HG03575 (cell line): Measurements from ENCODE around the gene MORC3.
"Not testable (repeated sequence)": the region's sequence is repeated elsewhere in the genome, so short reads cannot be mapped to it uniquely, and the experiment has no call there.

Experiments used
- ATAC-seq: cut with Tn5 transposase; IDR thresholded peaks from one replicate; pipeline ENCODE4 v1.9.1; 2021; ENCODE audit not compliant: unreplicated experiment, insufficient number of reproducible peaks, low FRiP score; ENCODE audit errors: extremely low read depth

Gene MORC3

DNA sequence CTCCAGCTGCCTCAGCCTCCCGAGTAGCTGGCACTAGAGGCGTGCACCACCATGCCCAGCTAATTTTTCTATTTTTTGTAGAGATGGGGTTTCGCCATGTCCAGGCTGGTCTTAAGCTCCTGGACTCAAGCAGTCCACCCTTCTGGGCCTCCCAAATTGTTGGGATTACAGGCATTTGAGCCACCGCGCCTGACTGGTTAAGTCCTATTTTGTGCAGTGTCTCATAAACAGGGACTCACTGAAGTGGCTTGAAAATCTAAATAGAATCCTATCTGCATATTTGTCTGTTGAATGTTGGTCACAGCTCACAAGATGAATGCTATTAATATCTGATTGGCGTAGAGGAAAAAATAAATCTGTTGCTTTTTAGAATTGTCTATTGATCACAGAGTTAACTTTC is 59.3 kb downstream of the MORC3 start:
- no peak for ATAC-seq

GRCh38 chr21:36381841-36382589 is 62.0 kb downstream of the MORC3 start:
- no peak for ATAC-seq

DNA sequence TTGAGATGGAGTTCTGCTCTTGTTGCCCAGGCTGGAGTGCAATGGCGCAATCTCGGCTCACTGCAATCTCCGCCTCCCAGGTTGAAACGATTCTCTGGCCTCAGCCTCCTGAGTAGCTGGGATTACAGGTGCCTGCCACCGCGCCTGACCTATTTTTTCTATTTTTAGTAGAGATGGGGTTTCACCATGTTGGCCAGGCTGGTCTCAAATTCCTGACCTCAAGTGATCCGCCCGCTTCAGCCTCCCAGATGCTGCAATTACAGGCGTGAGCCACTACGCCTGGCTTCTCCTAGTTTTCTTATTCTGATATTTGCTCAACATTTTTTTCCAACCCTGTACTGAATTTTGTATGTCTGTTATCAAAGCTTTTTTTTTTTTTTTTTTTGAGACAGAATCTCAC is 62.7 kb downstream of the MORC3 start:
- not testable (repeated sequence) for ATAC-seq

- no peak for ATAC-seq
Measured at GRCh38 chr21:36384885-36385232, 64.9 kb downstream of the MORC3 start.

DNA sequence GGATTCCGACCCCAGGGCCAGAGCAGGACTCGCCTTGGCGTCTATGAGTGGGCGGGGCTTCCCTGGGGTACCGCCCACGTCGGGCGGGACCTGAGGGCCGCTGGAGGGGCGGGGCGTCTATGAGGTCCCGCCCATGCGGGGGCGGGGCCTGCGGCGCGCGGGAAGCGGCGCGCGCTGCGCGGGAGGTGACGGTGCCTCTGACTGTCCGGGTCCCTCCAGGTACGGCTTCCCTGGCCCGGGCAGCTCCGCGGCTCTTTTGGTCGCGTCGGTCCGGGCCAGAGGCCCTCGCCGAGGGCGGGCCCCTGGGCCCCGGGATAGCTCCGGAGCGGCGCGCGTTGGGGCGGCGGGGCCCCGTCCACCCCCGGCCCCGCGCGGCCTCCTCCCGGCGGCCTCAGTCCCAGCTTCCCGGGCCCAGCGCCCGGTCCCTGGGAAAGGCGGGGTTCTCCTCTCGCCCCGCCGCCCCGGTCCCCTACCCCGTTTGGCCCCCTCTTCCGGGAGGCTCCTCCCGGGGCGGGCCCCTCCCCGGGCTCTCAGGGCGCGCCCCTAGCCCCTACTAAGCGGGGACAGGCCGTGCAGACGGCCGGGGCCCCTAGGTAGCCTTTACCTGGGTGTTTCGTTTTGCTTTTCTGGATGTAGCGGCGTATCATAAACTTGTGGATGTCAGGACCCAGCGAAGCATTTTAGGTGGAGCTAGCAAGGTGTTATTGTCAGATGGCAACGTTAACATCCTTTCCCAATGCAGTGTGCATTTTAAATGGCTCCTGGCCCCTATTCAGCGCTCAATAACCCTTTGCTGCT is 65.4 kb downstream of the MORC3 start, which contains the start of gene CHAF1B:
Gene CHAF1B (plus strand): TSS at position 160 of the 798 bp plus-strand sequence. CDS start 745 bp downstream, outside the sequence.
- ATAC-seq, result no peak

- ATAC-seq, result no peak
Measured at GRCh38 chr21:36386031-36386642, 66.1 kb downstream of the MORC3 start.

DNA sequence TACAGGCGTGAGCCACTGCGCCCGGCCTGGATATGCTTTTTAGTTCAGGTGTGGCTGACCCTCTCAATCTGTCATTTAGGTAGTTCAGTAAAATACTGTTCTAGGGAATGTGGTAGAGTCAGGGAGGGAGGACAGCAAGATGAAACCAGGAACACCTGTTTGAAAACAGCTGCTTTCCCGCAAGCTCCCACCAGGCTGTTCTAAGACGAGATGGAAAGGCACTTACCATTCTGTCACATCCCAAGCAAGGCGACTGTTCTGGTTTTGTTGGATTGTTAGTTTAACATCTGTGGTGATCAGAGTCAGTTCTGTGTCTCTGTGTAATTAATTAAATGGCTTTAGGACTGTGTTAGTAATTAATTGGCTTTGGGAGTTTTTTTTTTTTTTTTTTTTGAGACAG is 68.1 kb downstream of the MORC3 start:
- ATAC-seq, result no peak

- no peak for ATAC-seq
Measured at GRCh38 chr21:36388835-36389234, 68.8 kb downstream of the MORC3 start.

DNA sequence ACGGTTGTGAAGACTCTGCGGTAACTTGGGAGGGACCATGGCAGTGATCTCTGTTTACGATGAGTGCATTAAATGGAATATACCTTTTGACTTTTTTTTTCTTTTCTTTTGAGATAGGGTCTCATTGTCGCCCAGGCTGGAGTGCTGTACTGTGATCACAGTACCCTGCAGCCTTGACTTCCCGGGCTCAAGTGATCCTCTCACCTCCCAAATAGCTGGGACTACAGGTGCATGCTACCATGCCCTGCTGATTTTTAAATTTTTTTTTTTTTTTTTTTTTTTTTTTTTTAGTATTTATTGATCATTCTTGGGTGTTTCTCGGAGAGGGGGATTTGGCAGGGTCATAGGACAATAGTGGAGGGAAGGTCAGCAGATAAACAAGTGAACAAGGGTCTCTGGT is 71.7 kb downstream of the MORC3 start:
- ATAC-seq, result not testable (repeated sequence)

GRCh38 chr21:36395353-36396111 is 75.5 kb downstream of the MORC3 start:
- no peak for ATAC-seq

DNA sequence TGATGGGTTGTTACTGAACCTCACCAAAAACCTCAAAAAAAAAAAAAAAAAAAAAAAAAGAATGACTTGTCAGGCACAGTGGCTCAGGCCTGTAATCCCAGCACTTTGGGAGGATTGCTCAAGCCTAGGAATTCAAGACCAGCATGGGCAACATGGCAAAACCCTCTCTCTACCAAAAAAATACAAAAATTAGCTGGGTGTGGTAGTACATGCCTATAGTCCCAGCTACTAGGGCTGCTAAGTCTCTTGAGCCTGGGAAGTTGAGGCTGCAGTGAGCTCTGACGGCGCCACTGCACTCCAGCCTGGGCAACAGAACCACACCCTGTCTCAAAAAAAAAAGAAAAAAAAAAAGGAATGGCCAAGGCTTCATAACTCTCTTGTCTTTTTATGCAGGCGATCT is 76.3 kb downstream of the MORC3 start:
- ATAC-seq, result no peak

DNA sequence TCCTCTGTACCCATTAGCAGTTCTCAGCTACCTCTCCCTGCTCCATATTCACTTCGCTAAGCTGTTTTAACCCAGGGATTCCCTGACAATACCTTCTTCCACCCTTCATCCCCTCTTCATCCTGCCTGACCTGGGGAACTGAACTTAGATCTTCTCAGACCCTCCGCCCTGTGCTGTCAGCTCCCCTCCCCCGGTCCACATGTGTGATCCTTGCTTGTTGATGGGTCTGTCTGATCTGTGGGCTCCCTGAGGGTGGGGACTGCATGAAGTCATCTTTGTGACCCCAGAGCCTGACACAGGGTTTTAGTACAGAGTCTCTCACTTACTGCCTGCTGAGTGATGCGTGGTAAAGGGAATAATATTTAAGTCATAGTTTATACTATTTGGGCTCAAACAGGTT is 77.0 kb downstream of the MORC3 start:
- no peak for ATAC-seq

- no peak for ATAC-seq
Measured at GRCh38 chr21:36397606-36398005, 77.6 kb downstream of the MORC3 start.

GRCh38 chr21:36399736-36400135 is 79.7 kb downstream of the MORC3 start:
- not testable (repeated sequence) for ATAC-seq

DNA sequence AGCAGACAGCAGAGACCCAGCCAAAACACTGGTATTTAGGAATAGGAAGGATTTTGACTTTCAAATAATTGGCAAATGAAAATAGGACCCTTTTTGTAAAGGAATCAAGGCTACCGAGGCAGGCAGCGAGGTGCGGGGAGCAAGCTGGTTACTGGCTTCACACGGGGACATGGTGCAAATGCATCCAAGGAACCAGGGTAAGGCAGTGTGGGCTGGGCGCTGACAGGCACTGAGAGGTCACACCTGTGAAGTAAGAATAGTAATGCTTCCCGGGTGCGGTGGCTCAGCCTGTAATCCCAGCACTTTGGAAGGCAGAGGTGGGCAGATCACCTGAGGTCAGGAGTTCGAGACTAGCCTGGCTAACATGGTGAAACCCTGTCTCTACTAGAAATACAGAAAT is 80.7 kb downstream of the MORC3 start:
- no peak for ATAC-seq

DNA sequence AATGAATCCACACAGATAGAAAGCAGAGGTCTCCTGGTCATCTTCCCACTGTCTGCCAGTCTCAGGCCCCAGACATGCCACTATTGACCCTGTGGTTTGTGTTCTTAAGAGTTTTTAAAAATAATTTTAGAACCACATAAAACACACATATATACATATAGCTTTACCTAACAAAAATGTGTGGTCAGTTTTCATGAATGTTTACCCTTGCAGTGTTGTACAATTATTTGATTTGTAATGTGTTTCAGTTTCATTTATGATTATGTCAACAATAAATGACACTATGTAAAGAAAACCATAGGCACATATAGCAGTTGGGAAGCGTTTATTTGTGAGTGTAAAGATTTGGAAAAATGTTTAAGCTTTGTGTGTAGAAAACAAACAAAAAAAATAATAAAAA is 82.3 kb downstream of the MORC3 start:
- ATAC-seq, result no peak

- ATAC-seq, result no peak
Measured at GRCh38 chr21:36403713-36404112, 83.7 kb downstream of the MORC3 start.

DNA sequence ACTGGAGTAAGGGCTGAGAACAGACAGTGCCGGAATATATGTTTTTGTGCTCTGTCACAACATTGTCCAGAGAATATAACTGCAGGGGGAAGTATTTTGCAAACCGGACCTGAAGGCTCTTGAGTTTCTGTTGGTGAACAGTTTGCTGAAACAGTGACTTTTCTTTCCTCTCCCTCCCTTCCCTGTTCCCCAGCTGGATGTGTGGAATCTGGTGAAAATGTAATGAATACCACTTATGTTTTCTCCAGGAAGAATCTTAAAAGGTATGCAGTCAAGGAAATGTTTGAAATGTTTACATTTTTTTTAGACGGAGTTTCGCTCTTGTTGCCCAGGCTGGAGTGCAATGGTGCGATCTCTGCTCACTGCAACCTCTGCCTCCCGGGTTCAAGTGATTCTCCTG is 88.6 kb downstream of the MORC3 start:
- no peak for ATAC-seq

- ATAC-seq, result no peak
Measured at GRCh38 chr21:36411301-36411700, 91.3 kb downstream of the MORC3 start.
